AG09309 (cell line): Measurements from ENCODE around the gene CRHBP.
"Not testable (repeated sequence)": the region's sequence is repeated elsewhere in the genome, so short reads cannot be mapped to it uniquely, and the experiment has no call there.

Experiments
- DNase-seq: peaks from one replicate; pipeline ENCODE4 v3.0.0-alpha.2; 2010; ENCODE audit warnings: low read depth
- H3K4me3 ChIP-seq: 2 replicates; pipeline ENCODE4 v1.5.1; 2011; ENCODE audit warnings: mild to moderate bottlenecking, low read depth, low read length, moderate library complexity; ENCODE audit not compliant: control insufficient read depth
- TF ChIP-seq, protein P1 (sequence below): IDR thresholded peaks from 2 replicates; pipeline ENCODE4 v1.5.1; 2011; ENCODE audit warnings: mild to moderate bottlenecking, low read depth, low read length, inconsistent platforms; ENCODE audit not compliant: insufficient read depth, control insufficient read depth; ENCODE audit errors: missing control alignments

Gene CRHBP

DNA sequence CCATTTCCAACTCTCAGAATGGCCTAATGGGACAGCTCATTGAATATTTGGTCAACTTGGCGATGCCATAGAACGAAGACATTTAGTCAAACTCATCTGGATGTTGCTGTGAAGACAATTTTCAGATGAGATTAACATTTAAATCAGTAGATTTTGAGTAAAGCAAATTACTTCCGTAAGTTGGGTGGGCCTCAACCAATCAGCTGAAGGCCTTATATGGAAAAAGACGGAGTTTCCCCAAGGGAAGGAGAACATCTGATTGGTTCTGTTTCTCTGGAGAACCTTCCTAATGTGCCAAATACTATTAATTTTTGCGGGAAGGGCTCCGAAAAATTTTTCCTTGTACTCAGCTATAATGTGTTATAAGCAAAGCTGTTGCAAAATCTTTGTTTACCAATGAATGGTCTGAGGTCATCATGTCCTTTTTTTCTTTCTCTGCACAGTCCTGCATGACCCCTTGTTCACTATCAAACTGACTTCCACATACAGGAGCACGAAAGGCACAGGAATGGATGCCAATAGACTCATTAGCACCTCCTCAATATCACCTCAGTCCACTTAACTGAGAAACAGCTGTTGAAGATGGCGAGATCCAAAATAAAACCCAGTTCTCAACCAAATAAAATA lies 27.8 kb downstream of the CRHBP start:
- TF ChIP-seq, protein P1, sequence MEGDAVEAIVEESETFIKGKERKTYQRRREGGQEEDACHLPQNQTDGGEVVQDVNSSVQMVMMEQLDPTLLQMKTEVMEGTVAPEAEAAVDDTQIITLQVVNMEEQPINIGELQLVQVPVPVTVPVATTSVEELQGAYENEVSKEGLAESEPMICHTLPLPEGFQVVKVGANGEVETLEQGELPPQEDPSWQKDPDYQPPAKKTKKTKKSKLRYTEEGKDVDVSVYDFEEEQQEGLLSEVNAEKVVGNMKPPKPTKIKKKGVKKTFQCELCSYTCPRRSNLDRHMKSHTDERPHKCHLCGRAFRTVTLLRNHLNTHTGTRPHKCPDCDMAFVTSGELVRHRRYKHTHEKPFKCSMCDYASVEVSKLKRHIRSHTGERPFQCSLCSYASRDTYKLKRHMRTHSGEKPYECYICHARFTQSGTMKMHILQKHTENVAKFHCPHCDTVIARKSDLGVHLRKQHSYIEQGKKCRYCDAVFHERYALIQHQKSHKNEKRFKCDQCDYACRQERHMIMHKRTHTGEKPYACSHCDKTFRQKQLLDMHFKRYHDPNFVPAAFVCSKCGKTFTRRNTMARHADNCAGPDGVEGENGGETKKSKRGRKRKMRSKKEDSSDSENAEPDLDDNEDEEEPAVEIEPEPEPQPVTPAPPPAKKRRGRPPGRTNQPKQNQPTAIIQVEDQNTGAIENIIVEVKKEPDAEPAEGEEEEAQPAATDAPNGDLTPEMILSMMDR: no peak
- DNase-seq: no peak

DNA sequence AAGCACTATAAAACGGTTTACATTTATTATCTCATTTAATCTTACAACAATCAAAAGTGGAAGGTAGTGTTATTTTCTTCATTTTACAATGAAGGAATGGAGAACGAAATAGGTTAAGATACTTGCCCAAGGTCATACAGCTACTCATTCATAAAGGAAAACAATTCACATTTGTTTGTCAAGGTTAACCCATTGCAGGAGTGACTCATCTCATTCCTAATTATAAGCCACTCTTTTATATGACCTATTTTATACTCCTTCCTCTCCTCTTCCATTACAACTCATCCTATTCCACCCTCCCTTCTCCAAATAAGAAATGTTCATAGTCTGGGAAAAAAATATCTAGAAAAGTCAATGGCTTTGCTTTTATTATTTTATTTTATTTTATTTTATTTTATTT lies 29.6 kb downstream of the CRHBP start:
- DNase-seq: no peak
- no peak overlapping the region for H3K4me3 ChIP-seq
- TF ChIP-seq, protein P1: no peak

More for the DNA sequence above, 27.8 kb downstream of the CRHBP start:
- H3K4me3 ChIP-seq: no peak overlapping the region

DNA sequence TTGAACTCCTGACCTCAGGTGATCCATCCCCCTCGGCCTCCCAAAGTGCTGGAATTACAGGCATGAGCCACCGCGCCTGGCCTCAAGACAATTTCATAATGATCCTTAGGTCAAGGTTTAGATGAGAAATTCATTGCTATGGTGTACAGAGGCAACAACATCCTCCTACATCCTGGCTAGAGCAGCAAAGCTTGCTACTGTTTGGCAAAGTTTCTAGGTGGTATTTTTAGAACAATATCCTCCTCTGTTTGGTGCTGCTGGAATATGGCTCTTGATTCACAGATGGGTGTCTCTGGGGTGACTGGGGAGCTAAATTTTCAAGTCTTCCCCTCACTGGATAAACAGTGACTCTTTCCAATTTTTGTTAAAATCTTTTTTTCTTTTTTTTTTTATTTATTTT lies 30.6 kb downstream of the CRHBP start:
- no peak overlapping the region for H3K4me3 ChIP-seq
- no peak for DNase-seq
- TF ChIP-seq, protein P1: no peak

DNA sequence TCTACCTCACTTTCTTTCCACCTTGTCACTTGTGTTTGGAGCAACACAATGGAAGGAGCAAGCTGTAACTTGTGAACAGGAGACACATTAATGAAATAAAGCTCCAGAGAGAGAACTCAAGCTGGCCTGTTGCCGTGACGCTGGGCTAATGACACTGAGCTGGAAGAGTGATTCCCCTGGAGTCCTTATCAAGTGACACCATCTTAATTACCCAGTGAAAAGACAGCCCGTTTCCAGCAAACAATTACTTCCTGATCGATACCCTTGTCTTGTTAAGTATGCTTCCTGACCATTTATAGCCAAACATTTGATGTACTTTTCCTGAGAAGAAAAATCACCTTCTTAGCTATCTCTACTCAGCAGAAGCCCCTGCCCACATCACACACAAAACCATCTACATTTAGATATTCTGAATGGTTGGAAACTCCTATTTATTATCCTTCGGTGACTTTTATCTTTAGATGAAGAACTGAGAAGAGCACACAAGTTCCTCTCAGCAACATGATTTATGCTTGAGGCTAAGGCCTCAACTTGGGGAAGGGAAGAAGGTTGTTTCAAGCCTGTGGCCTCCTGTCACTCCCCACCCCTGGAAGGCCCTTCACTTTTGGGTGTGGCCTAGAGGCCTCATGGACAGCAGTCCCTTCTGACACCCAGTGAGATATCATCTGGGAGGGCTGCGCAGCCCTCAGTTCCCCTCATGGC lies 34.1 kb downstream of the CRHBP start:
- TF ChIP-seq, protein P1: no peak
- no peak overlapping the region for H3K4me3 ChIP-seq
- DNase-seq: no peak

DNA sequence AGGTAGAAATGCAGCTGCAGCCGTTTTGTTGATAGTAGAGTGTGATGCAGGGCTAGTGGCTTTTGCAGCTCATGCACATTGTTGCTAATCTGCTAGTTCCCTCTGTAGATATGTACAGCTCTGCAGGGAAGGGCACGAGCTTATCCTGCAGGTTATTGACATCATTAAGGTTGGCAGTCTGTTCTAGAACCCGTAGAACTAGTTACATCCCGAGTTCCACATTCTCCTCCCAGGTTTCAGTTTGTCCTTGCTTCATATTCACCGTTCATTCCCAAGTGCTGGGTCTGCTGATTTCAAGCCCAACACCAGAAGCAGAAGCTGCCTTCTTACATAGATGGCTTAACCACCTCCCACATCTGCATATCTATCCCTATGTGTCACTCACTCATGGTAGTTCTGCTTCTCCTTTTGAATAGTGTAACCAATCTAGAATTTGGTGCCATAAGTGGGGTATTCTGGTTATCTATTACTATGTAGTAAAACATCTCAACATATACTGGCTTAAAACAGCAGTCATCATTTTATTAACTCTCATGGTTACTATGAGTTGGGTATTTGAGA lies 38.1 kb downstream of the CRHBP start:
- DNase-seq: no peak
- TF ChIP-seq, protein P1: no peak
- no peak overlapping the region for H3K4me3 ChIP-seq

DNA sequence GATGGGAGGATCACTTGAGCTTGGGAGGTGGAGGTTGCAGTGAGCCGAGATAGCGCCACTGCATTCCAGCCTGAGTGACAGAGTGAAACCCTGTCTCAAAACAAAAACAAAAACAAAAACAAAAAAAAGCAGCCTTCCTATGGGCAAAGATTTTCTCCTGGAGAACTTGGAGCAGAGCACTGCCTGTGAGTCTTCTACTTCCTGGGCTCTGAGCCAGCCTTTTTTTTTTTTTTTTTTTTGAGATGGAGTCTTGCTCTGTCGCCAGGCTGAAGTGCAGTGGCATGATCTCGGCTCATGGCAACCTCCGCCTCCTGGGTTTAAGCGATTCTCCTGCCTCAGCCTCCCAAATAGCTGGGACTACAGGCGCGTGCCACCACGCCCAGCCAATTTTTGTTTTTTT lies 40.6 kb downstream of the CRHBP start:
- H3K4me3 ChIP-seq, DNase-seq: not testable (repeated sequence)

DNA sequence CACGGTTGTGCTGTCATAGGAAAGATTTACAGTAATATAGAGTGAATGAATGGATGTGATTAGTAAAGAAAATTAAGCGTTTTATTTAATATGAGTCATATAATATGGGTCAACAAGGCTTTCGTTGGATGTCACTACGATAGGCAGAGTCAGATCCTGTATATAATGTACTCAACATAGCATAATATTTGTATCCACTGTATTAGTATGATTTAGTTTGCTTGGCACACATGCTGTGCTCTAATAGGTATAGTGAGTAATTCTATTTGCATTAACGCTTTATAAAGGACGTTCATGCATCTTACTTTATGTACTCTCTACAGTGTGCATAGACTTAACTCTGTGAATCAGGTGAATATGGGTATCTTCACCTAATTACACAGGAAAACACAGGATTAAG lies 41.5 kb downstream of the CRHBP start:
- no peak for DNase-seq
- TF ChIP-seq, protein P1: no peak
- H3K4me3 ChIP-seq: no peak overlapping the region

DNA sequence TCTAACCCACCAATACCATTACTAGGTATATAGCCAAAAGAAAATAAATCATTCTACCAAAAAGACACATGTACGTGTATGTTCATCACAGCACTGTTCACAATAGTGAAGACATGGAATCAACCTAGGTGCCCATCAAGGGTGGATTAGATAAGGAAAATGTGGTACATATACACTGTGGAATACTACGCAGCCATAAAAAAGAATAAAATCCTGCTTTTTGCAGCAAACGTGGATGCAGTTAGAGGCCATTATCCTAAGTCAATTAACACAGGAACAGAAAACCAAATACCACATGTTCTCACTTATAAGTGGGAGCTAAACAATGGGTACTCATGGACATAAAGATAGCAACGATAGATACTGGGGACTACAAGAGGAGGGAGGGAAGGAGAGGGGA lies 45.4 kb downstream of the CRHBP start:
- DNase-seq: not testable (repeated sequence)

More for the DNA sequence above, 45.4 kb downstream of the CRHBP start:
- not testable (repeated sequence) for H3K4me3 ChIP-seq
